ENCODE measurements around the gene INPP5A.

Gene INPP5A

DNA sequence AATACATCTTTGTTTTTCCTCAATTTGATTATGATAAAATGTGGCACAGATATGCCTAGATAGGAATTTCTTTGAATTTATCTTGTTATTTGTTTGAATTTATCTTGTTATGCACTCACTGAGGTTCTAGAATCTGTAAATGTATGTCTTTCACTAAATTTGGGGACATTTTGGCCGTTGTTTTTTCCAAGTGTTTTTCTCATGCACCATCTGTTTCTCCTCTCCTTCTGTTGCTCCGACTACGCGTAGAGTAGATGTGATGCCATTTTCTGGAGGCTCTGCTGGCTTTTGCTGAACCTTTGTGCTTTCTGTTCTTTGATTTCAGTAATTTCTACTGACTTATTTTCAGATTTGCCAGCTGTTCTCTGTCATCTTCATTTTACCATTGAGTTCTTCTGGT, 101.9 kb downstream of the INPP5A start:
- no peak overlapping the region for H3K4me3 ChIP-seq (ENCODE audit: low read length)
- TF ChIP-seq ZNF274 (IDR thresholded peaks at IDR 0.05; ENCODE audit: low read depth, low read length): no peak

GRCh38 chr10:132640326-132641125, 102.9 kb downstream of the INPP5A start:
- no peak overlapping the region for H3K4me3 ChIP-seq (ENCODE audit: low read length)
- no peak for TF ChIP-seq ZNF274 (IDR thresholded peaks at IDR 0.05; ENCODE audit: low read depth, low read length)

DNA sequence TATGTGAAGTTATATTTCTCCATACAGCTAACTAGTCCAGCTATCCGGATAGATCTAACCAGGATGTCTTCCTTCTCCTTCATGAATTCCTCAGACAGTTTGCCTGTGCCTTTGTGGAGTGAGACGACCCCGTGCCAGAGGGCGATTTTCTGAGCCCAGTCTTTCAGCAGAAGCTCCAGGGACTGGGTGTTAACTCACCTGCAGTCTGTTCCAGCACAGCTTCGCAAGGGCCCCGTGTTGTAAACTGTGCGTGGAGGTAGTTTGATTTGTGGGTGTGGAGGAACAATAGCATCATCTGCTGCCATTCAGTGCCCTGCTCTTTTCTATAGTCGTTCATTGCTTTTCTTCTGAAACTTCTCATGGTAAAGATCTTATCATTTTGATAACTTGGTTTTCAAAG, 103.8 kb downstream of the INPP5A start:
- no peak for TF ChIP-seq ZNF274 (IDR thresholded peaks at IDR 0.05; ENCODE audit: low read depth, low read length)
- no peak overlapping the region for H3K4me3 ChIP-seq (ENCODE audit: low read length)

GRCh38 chr10:132641966-132642731, 104.6 kb downstream of the INPP5A start:
- no peak for TF ChIP-seq ZNF274 (IDR thresholded peaks at IDR 0.05; ENCODE audit: low read depth, low read length)
- H3K4me3 ChIP-seq (ENCODE audit: low read length): no peak overlapping the region

DNA sequence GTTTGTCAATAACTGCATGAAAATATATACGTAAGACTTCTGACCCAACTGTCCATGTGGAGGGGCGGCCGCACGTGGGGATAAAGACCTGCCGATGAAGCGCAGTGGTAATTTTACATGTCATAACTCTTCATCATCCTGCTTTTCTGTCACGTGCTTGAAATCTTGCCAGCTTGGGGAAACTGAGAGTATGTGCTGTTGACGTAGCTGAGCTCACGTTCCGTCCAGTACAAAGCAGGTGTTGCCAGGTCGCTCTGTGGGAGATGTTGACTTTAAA, 105.1 kb downstream of the INPP5A start:
- TF ChIP-seq ZNF274 (IDR thresholded peaks at IDR 0.05; ENCODE audit: low read depth, low read length): no peak
- no peak overlapping the region for H3K4me3 ChIP-seq (ENCODE audit: low read length)

DNA sequence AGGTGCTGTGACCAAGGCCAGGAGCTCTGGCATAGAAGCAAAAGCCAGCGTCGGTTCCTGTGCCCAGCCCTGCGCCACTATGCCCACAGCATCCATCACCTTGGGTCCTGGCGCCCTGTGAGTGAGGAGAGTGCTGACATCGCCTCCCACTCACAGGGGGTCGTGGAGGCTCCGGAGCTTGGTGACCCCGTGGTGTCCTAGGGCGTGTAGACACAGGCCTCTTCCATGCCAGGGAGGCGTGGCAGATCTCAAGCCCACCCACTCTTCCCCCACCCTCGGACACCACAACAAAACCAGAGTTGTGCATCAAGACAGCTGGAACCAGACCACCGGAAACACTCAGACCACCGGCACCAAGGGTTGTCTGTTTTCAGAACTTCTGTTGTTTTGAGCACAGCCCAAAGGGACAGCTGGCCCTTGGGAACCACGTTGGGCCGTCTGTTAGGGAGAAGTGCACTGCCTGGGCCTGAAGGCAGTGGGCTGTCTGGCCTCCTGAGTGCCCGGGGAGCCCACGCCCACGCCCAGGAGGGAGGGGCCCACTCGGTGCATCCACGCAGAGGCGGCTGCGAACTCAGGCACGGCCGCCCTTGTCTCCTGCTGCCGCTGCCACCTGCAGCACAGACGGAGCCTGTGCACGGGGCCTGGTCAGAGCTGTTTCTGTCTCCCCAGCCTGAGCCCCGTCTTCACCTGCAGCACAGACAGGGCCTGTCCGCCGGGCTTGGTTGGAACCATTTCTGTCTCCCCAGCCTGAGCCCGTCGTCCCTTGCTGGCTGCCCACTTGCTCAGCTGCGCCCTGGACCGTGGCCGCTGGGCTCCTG, 106.3 kb downstream of the INPP5A start:
- TF ChIP-seq ZNF274 (IDR thresholded peaks at IDR 0.05; ENCODE audit: low read depth, low read length): no peak
- no peak overlapping the region for H3K4me3 ChIP-seq (ENCODE audit: low read length)

GRCh38 chr10:132644527-132645246, 107.1 kb downstream of the INPP5A start:
- H3K4me3 ChIP-seq (ENCODE audit: low read length): no peak overlapping the region
- TF ChIP-seq ZNF274 (IDR thresholded peaks at IDR 0.05; ENCODE audit: low read depth, low read length): no peak

DNA sequence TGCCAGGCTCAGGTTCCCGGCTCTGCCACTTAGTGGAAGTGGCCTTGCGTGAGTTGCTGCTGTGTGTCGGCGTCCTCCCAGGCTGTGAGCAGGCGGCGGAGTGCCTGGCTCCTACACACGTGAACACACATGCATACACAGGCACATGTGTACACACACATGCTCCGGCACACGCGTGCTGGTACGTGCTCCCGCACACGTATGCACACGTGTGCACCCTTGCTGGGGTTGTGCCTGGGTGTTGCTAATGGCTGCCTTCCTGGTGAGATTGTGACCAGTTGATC, 107.6 kb downstream of the INPP5A start:
- H3K4me3 ChIP-seq (ENCODE audit: low read length): no peak overlapping the region
- TF ChIP-seq ZNF274 (IDR thresholded peaks at IDR 0.05; ENCODE audit: low read depth, low read length): no peak

DNA sequence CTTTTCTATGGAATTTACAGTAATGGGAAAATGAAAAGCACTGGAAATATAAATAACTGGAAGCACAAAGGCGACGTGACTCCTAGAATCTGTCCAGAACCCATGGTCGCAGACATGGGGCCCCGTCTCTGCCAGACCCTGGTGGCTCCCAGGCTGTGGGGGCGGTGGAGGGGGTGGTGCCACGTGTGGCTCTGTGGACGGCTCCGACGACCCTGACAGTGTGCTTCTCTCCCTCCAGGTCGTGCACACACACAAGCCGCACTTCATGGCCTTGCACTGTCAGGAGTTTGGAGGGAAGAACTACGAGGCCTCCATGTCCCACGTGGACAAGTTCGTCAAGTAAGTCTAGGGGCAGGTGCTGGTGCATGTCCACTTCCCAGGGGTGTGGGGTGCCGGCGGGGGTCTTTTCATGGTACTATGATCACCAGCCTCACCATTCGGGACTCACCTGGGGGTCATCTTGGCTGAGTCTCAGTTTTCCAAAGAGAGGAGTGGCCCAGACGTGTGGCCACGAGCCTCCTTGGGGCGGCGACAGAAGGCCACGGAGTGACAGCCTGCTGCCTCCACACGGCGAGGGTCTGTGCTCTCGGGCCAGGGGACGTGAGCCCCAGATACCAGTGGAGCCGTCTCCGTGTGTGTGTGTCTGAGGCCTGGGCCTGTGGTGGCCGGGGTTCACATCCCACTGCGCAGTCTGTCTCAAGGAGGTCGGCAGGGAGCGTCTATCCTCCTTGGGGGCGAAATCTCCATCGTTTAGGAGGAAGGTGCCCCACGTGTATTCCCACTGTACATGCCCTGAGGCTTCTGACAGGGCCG, 108.2 kb downstream of the INPP5A start:
- TF ChIP-seq ZNF274 (IDR thresholded peaks at IDR 0.05; ENCODE audit: low read depth, low read length): no peak
- H3K4me3 ChIP-seq (ENCODE audit: low read length): no peak overlapping the region

DNA sequence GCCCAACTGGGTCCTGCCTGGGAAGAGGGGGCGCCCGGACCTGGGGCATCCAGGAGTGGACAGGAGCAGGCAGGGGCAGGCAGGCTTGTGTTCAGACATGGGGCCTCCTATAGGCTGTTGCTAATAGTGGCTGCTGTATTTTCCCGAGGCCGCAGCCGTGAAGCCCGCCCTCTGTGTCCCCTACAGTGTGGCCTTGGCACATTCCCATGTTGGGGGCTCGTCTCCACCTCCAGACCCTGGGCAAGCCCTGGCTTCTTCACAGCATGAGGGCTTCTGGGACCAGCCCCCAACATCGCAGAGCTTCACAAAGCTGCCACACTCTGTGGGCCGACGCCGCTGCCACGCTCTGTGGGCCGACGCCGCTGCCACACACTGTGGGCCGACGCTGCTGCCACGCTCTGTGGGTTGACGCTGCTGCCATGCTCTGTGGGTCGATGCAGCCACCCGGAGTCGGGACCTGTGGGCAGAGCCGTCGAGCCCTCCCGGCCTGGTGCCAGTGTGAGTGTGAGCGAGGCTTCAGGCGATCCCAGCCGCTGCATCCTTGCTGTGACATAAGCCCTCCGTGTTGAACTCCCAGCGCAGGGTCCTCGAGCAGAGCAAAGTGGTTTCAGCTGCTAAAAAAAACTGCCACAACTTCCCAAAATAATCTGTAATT, 109.0 kb downstream of the INPP5A start:
- H3K4me3 ChIP-seq (ENCODE audit: low read length): no peak overlapping the region
- no peak for TF ChIP-seq ZNF274 (IDR thresholded peaks at IDR 0.05; ENCODE audit: low read depth, low read length)

DNA sequence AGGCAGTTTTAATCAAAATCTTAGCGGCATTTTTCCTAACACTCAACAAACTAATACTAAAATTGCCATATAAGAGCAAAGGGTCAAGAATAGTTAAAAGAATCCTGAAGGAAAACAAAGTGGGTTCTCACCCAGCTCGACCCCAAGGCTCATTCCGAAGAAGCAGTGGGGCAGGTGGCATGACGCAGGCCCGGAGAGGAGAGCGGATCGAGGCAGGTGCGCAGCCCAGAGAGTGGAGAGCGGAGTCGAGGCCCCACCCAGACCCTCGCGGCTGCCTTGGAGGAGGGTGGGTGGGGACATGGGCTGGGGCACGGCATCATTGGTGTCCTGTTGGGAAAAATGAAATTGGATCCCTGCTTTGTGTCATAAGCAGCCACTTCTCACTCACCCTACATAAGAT, 109.8 kb downstream of the INPP5A start:
- no peak overlapping the region for H3K4me3 ChIP-seq (ENCODE audit: low read length)

DNA sequence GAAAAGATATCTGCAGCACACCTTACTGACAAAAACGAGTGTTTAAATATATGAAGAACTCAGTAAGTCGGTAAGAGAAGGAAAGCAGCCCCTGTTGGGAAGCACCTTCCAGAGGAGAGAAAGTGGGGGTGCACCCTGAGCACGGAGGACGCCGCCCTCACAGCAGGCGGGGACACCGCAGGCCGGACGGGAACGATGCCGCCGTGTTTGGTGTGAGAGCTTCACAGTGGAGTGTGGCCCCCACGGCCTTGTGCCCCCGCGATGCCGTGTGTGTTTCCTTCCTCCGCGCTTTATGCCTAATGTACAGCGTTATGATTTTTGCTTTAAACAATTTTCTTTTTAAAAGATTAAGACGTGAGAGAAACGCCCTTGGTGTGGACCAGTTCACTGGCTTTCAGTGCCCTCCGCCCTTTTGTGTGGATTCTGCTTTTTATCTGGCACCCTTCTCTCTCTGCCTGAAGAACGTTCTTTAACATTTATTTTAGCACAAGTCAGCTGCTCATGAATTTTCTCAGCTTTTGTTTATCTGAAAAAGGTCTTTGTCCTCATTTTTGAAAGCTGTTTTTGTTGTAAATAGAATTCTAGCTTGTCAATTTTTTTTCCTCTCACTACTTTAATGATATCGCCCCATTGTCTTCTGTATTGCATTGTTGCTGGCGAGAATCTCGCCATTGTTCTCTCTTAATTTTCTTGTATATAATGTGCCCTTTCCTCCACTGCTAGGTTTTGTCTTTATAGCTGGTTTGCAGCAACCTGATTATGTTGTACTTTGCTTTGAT, 110.7 kb downstream of the INPP5A start:
- no peak for TF ChIP-seq ZNF274 (IDR thresholded peaks at IDR 0.05; ENCODE audit: low read depth, low read length)
- H3K4me3 ChIP-seq (ENCODE audit: low read length): no peak overlapping the region

More for the DNA sequence above, 109.8 kb downstream of the INPP5A start:
- no peak for TF ChIP-seq ZNF274 (IDR thresholded peaks at IDR 0.05; ENCODE audit: low read depth, low read length)
